NCI-H345 treated with DMSO at 0.1 percent for 48 hours (cell line): ENCODE measurements around the gene DNER.
"Not testable (repeated sequence)": the region's sequence is repeated elsewhere in the genome, so short reads cannot be mapped to it uniquely, and the experiment has no call there.

Experiments
- DNase-seq: peaks from one replicate; lab custom pipeline; 2025; ENCODE audit not compliant: unreplicated experiment; lab: John Stamatoyannopoulos, UW

DNER gene

GRCh38 chr2:229622495-229623355 lies 91.6 kb downstream of the DNER start:
- no peak for DNase-seq

DNA sequence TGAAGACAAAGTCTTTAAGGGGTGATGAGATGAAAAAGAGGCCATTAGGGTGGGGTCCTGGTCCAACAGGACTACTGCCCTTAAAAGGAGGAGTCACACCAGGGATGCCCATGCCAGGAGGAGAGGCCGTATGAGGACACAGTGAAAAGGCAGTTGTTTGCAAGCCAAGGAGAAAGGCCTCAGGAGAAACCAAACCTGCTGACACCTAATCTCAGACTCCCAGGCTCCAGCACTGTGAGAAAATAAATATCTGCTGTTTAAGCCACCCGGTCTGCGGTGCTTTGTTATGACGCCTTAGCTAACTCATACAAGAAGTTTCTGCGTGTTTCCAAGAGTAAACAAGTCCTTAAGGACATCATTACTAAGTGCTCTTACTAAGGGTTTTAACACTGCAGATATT lies 93.6 kb downstream of the DNER start:
- no peak for DNase-seq

DNA sequence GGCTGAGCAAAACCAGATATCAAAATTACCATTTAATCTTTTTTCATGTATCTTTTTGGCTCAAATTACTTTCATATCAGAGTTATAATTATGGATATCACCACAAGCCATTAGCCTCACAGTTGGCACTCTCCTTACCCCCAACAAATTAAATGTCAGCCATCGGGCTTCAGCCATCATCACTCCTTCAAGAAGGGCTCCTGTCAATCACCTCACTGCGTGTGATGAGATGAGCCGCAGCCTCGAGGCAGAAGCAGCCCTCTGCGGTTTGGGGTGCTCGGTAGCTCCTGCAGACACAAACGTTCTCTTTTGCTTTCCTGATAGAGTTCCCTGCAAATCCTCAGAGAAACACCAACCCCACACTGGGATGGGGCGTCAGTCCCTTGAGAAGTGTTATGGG lies 94.1 kb downstream of the DNER start:
- no peak for DNase-seq

DNA sequence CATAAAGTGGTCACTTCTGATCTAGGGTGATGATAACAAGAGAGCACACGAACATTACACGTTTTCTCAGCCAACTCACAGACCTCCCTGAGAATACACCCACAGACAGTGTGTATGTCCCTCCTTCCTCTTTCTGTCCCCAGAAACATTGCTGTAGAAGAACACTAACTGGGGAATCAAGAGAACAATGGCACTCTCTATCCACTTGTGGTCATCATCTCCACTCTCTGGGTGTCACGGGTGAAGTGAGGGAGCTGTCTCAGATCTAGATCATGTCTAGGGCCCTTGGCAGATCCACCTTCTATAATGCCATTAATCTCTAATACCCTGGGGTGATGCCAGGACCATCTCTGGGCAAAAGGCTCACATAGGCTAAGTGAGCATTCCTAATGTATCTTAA lies 97.9 kb downstream of the DNER start:
- no peak for DNase-seq

DNA sequence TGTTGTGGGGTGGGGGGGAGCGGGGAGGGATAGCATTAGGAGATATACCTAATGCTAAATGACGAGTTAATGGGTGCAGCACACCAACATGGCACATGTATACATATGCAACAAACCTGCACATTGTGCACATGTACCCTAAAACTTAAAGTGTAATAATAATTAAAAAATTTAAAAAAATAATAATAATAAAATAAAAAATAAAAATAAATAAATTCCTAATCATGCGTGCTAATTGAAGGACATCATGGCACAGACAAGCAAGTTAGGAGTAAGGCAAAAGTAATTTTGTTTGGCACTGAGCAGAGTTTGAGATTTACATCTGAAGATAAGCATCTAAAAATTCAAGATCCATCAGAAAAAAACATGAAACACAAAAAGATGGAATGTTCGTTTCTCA lies 100.3 kb downstream of the DNER start:
- DNase-seq, result not testable (repeated sequence)

DNA sequence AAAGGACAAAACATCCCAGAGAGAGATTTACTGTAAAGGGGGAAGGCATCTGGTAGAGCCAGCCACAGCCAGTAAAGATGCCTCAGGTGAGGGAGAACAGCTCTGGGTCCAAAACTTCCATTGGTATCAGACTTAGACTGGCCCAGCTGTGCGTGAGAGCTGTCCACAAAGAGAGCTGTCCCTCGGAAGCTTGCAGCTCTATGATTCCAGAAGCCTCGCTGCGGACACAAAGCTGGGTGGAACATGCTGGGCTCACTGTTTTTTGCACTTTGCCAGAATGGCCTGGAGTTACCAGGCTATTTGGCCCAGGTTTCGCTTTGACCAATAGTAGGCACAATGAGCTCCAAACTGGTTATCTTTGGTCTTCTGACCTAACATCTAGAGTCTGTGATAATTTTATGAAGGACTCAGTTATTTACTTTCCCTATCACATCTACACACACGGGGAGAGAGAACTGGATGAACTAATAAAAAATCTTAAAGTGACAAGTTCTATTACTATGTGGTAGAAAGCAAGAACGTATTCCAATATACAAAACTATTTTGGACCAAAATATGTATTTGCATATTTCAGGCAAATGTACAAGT lies 101.9 kb downstream of the DNER start:
- DNase-seq, result no peak

DNA sequence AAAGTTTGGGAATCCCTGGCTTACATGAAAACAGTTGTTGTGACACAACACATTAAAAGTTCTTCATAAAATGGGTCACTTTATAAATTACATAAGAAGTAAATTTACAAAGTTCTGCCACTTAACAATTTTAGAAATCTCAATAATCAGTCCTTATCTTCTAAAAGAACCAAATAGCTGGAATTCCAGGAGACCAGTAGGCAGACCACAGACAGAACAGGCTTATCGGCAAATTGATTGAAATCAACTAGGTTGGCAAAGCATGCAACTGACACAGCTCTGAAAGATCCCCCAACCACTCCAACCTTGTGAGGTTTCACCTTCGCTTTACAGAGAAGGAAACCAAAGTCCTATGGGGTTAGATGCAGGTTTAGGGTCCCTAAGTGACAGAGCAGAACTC lies 103.0 kb downstream of the DNER start:
- DNase-seq, result no peak

DNA sequence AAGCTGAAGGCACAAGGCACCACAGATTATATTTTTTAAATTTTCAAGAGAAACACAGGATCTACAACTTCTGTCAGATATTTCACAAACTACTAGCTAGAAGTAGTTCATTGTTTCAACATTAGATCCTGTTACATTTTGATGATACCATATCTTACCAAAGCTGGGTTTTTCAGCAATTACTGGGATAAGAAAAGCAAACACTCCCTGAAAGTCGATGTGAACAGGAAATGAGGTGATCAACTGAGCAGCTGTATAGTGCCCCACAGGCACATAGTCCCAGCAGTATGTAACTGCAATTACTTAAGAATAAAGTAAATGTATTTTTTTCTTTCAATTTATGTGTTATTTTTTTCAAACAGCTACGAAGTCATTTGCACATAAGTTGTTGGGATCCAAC lies 103.5 kb downstream of the DNER start:
- DNase-seq, result no peak

DNA sequence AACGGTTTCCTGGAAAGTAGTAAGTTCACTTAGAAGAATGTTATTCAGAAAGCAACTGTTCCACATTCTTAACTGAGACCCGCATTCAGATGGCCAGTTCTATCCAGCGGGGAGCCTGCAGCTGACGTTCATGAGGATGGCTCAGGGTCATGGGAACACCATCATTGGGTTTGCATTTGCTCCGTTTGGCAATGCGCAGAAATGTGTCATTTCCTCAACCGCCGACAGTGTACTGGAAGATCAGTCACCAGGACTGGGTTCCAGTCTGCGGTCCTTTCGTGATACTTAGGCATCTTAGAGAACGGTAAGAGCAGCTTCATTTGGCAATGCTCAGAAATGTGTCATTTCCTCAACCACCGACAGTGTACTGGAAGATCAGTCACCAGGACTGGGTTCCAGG lies 104.0 kb downstream of the DNER start:
- DNase-seq, result no peak

GRCh38 chr2:229601936-229602335 lies 112.4 kb downstream of the DNER start:
- no peak for DNase-seq

DNA sequence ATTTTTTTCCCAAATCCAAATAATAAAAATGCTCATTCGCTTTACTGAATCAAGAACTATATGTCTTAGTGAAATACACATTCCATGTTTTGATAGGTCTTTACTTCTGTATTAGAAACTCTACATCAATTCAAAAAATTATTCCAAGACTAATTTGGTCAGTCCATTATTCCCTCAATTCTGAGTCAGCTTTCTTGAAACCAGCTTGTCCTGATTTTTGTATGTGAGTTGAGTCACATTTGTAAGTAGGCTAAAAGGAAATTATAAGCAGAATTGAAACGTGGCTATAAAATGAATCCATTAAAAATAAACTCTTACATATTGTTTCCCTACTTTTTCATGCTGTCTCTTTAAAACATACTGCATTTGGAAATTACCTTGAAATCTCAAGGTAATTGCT lies 113.0 kb downstream of the DNER start:
- DNase-seq, result no peak

GRCh38 chr2:229598227-229598626 lies 116.1 kb downstream of the DNER start:
- no peak for DNase-seq

DNA sequence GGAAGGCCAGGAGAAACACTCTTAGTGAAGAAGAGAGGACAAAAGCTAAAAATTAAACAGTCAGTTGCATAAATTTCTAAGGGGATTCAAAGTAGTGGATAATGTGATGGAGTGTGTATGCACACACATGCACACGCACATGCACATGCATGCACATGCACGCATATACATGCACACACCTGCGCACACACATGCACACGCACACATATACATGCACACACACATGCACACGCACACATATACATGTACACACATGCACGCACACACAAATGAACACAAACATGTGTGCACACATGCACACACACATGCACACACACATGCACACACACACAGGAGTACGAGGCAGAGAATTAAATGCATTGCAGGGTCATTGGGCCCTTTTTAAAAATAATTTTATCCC lies 117.6 kb downstream of the DNER start:
- no peak for DNase-seq

GRCh38 chr2:229591611-229592010 lies 122.7 kb downstream of the DNER start:
- DNase-seq, result no peak

GRCh38 chr2:229586746-229587705 lies 127.3 kb downstream of the DNER start:
- peak; percentile 14 for DNase-seq

GRCh38 chr2:229586012-229586411 lies 128.3 kb downstream of the DNER start:
- DNase-seq, result no peak

GRCh38 chr2:229582151-229582550 lies 132.2 kb downstream of the DNER start:
- DNase-seq, result no peak

GRCh38 chr2:229578052-229578846 lies 136.1 kb downstream of the DNER start:
- no peak for DNase-seq

DNA sequence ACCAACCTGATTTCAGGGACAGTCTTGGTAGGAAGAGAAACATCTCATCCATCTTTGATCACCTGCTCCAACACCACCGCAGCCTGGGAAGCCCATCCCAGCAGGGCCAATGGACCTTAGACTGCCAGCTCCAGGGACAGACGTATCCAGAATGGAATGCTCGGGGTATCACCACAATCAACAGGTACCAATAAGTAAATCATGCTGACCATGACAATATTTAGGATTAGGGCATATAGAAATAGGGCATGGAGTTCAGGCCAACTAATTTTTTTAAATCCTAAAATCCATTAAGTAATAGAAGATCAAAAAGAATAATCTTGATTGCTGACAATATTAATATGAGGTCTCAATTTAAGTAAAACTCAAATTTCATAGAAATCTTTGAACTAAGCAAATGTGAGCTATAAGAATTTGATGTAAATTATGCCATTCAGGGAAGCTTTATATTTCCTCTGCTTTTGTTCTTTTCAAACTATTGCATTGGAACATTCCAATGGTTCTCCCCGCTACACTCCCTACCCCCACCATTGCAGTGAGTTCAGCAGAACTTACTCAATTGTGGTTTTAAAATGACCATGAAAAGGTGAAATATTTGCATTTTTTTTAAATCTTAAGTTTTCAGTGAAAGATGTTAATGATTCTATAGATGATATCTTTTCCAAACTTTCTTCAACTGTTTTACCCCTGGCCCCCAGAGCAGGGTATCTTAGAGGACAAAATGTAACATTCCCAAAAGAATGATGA lies 138.6 kb downstream of the DNER start:
- DNase-seq, result no peak
